Pulmonary artery endothelial cell (primary cell): ENCODE measurements around the gene CCL28. TPM values are rescaled to one million over a fixed set of nuclear protein-coding genes. Genes with fewer than 3 reads are reported as not detected.

ENCODE experiments used
- DNase-seq: peaks from one replicate; pipeline ENCODE4 v3.0.0-alpha.2; 2011; ENCODE audit warnings: low read depth, low spot score
- total RNA-seq: library from RNA; depleted of rRNA; stranded (reverse); fragments of >200 nt; gene quantifications from 2 replicates; pipeline ENCODE4 v1.2.3, GENCODE V29; 2014

CCL28 gene
- total RNA-seq, 1 donor from 2014 or later = 1.1 TPM

- DNase-seq = no peak
Measured at GRCh38 chr5:43358301-43358700, 53.9 kb downstream of the CCL28 start.

GRCh38 chr5:43357878-43358281 is 54.3 kb downstream of the CCL28 start:
- DNase-seq = no peak

- no peak for DNase-seq
Measured at GRCh38 chr5:43357067-43357466, 55.1 kb downstream of the CCL28 start.

GRCh38 chr5:43354774-43355173 is 57.4 kb downstream of the CCL28 start:
- no peak for DNase-seq

- no peak for DNase-seq
Measured at GRCh38 chr5:43353668-43354067, 58.5 kb downstream of the CCL28 start.

- no peak for DNase-seq
Measured at GRCh38 chr5:43352915-43353314, 59.3 kb downstream of the CCL28 start.

- DNase-seq = no peak
Measured at GRCh38 chr5:43352131-43352530, 60.1 kb downstream of the CCL28 start.

GRCh38 chr5:43348861-43349363 is 63.3 kb downstream of the CCL28 start:
- DNase-seq = no peak

- DNase-seq = no peak
Measured at GRCh38 chr5:43348207-43348606, 64.0 kb downstream of the CCL28 start.

- no peak for DNase-seq
Measured at GRCh38 chr5:43338862-43339261, 73.3 kb downstream of the CCL28 start.

- DNase-seq = no peak
Measured at GRCh38 chr5:43336159-43336558, 76.0 kb downstream of the CCL28 start.

GRCh38 chr5:43335681-43336080 is 76.5 kb downstream of the CCL28 start:
- no peak for DNase-seq

GRCh38 chr5:43332401-43332800 is 79.8 kb downstream of the CCL28 start:
- DNase-seq = no peak

Other genes with a start within 250 kb of the CCL28 start
- gene NIM1K, start 220.2 kb downstream of the CCL28 start, total RNA-seq = 0.07 TPM in 1 of 2 replicates, not detected in the other
- 64.8 and 80.5 TPM in 2 replicates for gene HMGCS1, start 99.0 kb downstream of the CCL28 start, total RNA-seq
- 8.9 and 9.8 TPM in 2 replicates for gene TMEM267, start 71.5 kb upstream of the CCL28 start, total RNA-seq
- gene C5orf34, start 102.8 kb upstream of the CCL28 start, total RNA-seq = 4.2 and 5.4 TPM in 2 replicates
- 85.5 and 97.8 TPM in 2 replicates for gene PAIP1, start 144.7 kb upstream of the CCL28 start, total RNA-seq
- gene NNT, start 190.8 kb upstream of the CCL28 start, total RNA-seq = 61.9 and 79.3 TPM in 2 replicates